Prostate gland (tissue), 1 donor: ENCODE results near the gene GNLY.

Experiments
- POLR2A ChIP-seq: fragments of 450-650 bp; IDR thresholded peaks from one replicate; pipeline ENCODE4 v1.6.1; 2016; ENCODE audit warnings: antibody characterized with exemption, mild to moderate bottlenecking
- POLR2AphosphoS5 ChIP-seq: sonication (generic); formaldehyde crosslinking; IDR thresholded peaks from one replicate; pipeline ENCODE4 v1.6.1; 2017; ENCODE audit warnings: antibody characterized with exemption

GRCh38 chr2:85673716-85674375, 20.3 kb upstream of the GNLY start:
- TF ChIP-seq POLR2A: no peak
- TF ChIP-seq POLR2AphosphoS5: no peak
